Stimulated activated naive CD8-positive, alpha-beta T cell treated with anti-CD3 and anti-CD28 coated beads, Interleukin-15, Interleukin-2, amounts not matched to agents 100 U/mL and 50 U/mL, for 24 hours (primary cell): Measurements from ENCODE around the gene EBF3.

Experiments
- ATAC-seq: fragments of 150-1000 bp; cut with Tn5 transposase; one replicate; pipeline ENCODE4 v1.10.0; 2021
- DNase-seq: peaks from one replicate; pipeline ENCODE4 v3.0.0; 2021

EBF3 gene

DNA sequence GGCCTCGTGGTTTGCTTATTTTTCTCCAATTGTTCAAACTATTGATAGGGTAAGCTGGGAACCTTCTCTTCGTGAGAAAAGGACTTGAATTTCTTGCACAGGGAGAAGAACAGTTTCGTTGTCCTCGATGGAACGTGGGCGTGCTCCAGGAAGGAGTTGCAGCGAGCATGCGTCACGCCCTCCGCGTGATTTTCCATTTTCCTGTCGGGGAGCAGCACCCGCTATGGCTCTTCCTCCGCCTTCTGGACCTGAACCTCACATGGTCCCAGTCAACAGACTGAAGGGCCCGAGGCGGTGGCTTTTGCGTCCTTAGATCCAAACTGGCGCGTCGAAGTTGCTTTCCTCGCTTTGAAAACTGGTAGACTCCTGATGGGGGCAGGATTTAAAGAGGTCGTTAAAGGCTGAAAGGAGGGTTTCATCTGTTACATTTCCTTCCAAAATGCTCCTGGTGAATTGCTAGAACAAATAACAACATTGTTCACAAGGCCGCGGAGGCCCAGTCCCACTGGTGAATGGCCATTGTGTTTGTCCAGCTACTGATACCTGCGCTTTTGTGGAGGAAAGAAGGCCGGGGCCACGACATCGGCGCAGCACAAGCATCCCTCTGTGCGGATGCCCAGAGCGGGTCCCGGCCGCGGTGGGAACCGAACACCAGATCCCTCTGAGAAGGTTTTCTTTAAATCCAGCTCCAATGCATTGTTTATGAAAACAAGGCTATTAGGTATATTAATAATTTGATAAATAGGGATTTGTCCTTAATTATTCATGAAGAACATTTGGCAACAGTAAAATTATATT lies 75.9 kb downstream of the EBF3 start:
- ATAC-seq (no peak), DNase-seq (no peak)

DNA sequence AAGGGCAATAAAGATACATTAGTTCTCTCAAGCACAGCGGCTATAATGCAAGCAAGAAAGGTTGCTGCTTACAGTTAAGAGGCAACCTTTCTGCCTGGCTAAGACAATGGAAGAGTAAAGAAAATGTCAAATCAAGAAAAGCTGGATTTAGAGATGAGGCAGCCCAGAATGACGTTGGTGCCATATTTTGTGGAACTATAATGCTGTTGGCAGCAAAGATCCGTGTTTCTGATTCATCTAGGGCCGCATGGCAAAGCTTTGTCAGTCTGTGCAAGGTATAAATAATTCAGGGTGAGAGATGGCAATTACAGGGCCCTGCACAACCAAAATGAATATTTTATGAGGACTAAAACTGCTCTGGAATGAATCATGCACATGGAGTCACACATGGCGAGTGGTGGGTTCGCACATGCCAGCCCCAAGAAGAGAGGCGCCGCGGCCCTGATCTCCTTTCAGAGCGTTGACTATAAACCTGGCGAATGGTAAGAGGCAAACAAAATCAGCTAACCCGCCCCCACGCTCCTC lies 76.6 kb downstream of the EBF3 start:
- no peak for DNase-seq
- no peak for ATAC-seq

DNA sequence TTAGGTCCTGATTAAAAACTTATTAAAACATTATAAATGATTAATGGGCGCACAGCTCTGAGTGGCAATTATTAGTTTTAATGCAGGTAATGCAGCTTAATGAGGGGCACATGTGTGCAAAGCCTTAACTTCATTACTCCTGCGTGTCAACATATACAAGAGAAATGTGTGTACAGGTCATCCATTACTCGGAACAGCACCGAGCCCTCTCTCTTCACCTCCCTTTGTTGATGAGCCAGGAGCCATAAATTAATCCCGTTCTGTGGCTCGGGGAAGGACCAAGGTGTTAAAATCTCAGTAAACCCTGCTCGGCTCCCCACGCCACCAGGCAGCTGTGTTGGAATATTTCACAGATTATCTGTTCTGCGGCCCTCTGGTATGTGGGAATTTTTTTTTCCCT lies 77.8 kb downstream of the EBF3 start:
- ATAC-seq (no peak), DNase-seq (no peak)

DNA sequence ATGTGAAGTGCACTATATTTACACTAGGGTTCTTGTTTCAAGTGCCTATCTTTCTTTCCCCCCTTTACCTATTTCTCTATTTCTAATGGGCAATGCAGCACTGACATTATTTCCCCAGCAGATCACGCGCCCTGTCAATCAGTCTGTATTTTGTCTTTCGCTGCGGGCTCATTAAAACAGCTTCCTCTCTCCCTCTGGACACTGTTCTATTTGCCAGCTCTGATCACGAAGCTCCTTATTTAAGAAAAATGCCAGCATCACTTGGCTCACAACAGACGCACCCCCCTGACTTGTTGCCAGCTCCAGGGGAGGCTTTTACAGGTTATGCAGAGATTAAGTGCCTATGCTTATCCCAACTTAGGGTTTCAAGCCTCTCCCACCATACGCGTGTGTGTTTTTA lies 78.5 kb downstream of the EBF3 start:
- DNase-seq (no peak), ATAC-seq (no peak)

DNA sequence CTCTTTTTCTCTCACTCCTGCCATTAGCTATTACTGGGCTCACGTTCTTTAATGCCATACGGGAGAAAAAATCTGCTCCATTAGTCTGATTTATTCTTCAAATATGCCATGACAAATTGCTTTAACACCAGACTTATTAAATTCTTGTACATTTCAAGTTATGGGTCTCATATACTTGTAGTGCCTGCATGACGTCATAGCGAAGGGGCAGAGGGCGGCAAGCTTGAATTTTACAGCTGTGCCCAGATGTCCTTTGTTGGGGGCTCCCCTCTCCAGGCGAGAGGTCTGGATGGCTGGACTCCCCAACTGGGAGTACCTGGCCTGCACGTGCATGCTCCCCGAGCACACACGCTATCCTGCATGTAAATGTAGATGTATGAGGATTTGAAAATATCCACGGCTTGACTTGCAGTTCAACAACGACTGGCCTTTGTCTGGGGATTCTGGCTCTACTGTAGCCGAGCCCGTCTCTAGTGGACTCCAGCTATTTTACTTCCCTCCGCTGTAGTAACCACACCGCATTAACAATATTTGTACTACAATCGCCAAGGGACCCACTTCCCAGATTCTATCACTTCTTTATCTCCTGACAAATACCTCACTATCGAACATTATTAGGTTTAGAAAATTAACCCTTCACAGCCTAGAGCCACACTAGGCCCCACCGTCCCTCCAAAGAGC lies 79.5 kb downstream of the EBF3 start:
- no peak for ATAC-seq

DNA sequence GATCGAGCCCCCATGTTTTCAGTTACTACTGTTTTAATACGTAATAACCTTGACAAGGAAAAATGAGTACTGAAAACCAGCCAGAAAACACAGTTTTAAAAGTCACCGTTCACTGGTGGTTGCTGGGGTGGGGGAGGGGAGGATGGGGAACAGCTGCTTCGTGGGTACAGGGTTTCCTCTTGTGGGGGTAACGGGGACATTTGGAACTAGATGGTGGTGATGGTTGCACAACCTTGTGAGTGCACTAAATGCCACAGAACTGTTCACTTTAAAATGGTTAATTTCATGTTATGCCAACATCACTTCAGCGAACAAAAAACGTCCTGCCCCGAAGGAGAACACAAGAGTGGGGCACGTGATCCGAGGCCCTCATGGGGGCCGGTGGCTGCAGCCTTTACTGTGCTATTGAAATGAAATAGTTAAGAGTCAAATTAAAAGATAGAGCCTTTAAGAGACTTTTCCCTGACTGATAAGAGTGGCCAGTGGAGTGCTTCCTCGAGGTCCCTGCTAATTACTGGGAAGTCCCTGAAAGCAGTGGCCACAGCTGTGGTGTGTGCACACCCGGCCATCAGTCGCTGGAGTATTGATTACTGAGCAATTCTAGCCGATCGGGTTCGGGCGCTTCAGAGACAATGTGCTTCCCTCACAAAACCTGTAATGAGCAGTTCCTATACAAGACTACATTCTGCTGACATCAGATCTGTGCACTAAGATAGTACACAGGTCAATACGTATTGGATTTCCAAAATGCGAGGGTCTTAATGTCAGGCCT lies 80.3 kb downstream of the EBF3 start:
- DNase-seq (no peak), ATAC-seq (no peak)

More for the DNA sequence above, 79.5 kb downstream of the EBF3 start:
- DNase-seq = no peak

DNA sequence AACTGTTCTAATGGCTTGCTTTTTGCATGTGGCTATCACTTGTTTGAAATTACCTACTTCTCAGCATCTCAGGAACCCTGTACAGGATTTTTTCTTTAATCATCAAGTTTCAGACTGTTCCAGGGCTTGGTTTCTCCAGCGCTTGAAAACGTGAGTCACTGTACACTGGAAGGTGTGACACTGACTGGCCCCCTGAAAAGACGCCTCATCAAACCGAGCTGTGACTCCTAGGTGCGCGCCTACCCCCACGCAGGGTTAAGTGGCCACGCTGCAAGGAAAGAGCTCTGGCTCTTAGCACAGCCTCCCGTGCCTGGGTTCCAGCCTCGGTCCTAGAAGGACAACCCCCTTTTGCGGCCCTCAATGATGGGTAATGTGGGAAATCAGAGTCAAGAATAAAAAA lies 81.0 kb downstream of the EBF3 start:
- ATAC-seq (peak; percentile 43), DNase-seq (no peak)

DNA sequence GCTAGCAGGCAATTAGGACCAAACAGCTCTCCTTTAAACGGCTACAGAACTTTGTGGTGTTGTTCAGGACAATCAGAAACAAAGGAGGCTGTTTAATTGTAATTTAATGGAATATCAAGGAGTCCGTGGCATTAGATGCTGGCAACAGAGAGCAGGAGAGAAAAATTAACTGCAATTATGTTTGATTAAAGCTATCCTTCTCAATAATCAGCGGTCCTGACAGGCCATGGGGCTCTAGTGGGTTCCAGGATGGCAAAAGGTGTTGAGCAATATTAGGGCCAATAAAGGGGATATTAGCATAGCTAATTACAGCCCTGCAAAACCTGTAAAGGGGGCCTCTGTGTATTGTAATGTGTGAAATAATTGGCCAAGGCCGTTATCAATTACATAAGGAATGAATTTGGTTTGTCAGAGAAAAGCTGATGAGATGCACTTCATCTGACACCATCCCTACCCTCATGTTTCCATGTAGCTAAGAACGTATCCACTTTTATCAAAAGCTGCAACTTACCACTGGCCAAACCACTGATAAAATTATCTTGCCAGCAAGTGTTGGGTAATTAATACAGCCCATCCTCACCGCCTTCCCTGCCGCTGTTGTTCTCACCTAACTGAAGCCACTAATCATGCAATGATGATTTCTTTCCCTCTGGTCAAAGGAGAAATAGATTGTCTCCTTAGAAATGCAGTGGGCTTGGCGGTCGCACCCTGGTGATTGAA lies 81.6 kb downstream of the EBF3 start:
- DNase-seq (no peak), ATAC-seq (no peak)

DNA sequence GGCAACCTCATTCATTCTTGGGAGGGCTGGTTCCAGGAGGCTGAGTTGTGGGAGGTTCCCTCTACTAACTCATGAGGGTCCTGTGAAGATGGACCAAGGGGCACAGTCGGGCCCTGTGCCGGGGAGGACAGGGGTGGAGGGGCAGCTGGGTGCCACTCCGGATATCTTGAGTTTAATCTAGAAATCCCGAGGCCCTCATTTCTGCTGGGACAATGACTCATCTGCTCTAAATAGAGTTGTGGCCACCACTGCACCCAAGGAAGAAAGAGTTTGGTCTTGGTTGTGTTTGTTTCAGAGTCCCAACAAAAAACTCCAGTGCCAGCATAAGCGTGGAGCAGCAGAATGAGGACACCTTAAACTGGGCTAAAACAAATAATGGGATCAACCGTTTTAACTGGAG lies 82.4 kb downstream of the EBF3 start:
- ATAC-seq = no peak
- no peak for DNase-seq

DNA sequence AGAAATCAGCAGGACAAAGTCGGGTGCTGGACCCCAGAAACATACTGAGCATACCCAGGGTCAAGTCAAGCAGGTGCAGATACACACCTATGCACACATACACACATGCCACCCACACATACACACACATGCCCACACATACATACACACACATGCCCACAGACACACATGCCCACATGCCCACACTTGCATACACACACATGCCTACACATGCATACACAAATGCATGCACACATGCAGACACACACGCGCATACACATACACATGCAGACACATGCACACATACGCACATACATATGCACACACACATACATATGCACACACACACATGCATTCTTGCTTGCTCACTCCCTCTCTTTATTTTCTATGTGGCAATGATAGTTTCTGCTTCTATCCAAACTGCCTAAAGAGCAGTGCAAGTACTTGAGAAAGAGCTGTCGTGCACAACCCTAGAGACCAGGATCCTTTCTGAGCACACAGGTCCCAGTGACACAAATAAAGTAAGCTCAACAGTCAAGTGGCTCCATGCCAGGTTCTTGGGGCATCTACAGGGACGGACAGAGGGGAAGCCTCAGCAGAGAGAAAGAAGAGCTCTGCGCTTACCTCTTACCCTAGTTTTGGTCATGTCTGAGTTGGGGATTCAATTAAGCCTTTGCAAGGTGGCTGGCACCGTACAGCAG lies 83.7 kb downstream of the EBF3 start:
- ATAC-seq (no peak), DNase-seq (no peak)

DNA sequence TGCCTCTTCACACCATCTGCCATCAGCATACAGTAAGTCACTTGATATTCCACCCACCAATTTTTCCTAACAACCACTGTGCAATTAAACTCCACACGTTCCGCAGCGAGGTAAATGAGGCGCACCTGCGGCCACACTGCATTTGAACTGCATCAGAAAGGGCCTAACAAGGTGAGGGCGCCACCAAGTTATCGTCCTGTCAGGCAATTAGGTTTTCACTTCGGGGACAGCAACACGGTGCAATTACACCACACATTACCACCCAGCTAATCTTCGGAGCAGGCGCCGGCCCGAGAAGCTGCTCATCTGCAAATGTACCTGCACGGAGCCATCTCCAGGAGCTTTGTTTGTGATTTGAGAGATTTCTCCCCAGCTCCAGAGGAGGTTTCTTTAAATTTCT lies 84.4 kb downstream of the EBF3 start:
- ATAC-seq = no peak
- DNase-seq = no peak

DNA sequence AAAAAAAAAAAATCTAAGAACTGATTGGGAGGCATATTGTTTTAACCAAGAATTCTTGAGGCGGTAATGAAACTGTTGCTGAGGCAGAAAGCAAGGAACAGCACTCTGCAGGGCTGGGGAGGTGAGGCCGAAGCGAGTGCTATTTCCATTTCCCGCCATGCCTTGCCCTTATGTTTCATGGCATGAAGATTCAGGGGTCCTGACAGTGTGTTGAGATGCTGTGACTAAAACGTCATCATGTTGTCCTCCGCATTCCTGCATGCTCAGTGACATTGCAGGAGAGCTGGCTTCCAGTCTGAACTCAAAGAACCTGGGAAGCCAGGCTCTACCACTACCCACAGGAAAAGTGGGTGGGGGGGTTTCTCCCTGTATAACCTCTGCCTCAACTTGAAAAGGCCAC lies 85.2 kb downstream of the EBF3 start:
- DNase-seq (no peak), ATAC-seq (no peak)

DNA sequence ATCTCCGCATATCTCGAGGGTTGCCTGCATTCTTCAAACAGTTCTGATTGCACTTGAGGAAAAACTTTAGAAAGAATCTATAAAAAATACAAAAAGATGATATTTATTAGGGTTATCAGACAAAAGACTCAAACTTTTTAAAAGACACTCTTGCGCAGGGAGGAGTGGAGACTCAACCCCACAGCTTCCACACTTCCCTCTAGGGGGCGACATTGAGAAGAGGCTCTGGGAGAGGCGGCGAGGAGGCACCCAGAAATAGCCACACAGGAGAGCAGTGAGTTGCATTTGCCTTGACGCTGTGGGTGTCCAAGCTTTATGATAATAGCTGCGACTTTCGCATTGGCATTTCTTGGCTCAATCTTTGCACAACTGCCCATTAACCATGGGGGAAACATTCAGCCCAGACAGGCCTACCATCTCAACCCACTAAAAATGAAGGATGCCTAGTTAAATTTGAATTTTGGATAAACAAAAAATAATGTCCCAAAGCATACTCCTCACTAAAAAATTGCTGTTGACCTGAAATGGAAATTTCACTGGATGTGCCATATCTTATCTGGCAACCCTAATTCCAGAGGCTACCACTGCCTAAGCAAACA lies 86.2 kb downstream of the EBF3 start:
- ATAC-seq = peak; percentile 52
- peak; percentile 46 for DNase-seq

DNA sequence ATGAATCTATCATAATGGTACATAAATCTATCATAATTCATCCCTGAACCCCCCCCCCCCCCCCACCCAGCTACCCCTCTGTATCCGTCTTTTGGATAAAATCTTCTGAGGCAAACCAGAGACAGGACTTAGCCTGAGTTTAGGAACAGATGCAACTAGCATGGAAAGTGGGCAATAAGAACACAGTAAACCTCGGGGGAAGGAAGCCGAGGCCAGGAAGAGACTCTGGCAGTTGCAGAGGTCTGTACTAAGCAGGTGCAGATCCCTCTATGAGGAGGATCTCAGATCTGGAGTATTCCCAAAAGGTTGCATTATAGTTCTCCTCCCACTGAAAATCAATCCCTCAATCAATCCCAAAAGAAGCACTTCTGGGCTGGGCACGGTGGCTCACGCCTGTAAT lies 87.2 kb downstream of the EBF3 start:
- ATAC-seq (no peak), DNase-seq (no peak)

DNA sequence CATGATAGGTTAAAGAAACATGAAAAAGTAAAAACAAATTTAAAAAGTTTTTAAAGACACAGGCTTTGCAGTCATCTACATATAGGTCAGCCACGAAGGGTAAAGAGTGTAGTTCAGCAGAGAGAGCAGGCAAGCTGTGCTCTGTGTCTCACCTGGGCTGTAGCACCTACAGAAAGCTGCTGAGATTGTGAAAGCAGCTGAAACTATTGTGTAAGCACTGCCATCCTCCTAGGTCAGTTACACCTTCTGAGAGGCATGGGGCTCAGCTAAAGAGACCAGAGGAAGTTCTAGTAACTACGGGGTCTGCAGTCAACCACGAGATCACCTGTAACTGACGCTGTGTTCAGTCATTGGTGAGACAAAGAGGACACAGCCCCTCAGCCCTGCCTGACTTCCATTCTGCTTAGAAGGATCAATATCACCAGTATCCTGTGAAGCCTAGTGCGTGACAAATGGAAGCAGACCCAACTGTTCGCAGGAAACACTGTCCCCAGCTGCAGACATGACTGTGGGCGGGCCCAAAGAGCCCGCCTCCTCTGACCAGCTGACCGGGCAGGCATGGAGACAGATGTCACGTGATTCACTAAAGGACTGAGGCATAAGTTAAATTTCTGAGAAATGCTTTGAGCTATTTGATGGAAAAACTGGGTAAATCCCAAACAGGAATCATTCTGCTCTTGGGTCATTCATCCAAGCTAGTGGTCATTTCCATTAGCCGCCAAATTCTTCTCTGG lies 87.9 kb downstream of the EBF3 start:
- ATAC-seq = no peak
- DNase-seq = no peak

DNA sequence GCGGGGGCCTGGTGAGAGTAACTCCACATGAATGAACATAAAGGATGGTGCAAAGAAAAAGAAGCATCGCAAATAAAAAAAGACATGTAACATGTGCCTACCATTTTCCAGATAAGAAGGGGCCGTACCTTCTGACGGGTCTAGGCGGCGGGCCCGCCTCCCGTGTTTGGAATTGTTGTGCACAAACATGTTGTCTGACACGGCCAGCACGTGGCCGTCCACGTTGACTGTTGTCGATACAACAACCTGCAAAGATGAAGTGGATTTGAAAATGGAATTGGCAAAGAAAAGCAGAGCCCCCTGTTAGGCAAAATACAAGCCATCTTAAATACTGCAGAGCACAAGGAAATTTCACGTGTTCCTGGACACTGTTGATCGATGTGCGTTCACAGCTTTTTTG lies 90.7 kb downstream of the EBF3 start:
- no peak for DNase-seq
- no peak for ATAC-seq

DNA sequence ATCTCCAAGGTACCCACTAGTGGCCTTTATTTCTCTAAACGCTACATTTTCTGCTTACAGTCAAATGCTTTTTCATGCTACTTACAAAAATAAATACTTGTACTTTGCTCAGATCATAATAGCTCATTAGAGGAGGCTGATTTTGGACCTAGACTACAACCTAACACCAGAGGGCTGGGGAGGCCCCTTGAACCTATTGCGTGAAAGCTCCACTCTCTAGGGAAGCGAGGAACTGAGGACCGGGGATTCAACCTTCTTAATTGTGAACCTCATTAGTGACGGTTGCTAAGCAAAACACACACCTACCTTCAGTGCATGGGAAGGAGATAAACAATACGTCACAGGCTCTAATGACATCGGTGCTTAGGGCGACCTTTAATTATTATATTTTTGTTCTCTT lies 92.1 kb downstream of the EBF3 start:
- DNase-seq = no peak
- ATAC-seq = no peak

DNA sequence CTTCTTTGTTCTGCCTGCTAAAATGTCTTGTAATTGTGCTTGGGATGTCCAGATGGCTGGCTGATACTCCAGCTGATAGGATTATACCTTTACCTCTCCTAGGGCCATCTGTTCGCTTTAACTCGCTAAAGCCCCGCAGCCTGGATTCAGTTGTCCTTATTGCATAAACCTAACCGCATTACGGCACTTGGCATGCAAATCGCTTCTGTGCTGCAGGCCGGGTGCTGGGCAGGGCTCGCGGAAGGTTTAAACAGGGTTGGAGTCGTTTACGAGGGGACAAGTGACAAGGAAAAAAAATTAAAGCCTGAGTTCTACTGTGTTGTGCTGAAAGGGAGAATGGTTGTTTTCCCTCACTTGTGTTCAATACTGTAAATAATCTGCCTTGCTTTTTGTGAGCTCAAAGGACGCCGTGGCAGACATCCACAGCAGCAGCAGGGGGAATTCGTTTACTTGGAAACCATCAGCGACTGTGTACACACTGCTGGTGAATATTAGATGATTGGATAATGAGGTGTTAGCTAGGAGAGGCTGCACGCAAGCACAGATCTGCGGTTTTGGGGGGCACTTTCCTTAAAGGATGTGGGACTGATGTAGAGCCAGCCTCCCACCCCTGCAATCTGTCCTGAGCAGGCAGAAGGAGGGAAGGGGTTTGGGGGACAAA lies 93.0 kb downstream of the EBF3 start:
- DNase-seq (no peak), ATAC-seq (no peak)

DNA sequence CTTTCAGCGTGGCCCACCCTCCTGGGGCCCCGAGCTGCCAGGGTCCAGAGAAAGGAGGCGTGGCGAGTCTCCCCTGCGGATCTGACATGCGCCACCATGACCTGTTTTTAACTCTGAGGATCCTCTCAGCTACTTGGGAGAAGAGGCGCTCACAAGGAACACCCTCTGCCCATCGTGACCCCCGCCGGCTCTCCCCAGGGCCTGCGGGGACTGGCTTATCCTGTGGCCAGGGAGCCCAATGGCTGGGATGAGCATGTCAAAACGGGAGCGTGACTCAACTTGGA lies 93.7 kb downstream of the EBF3 start:
- ATAC-seq (no peak), DNase-seq (no peak)
